Upper lobe of left lung (tissue), 4 donors: ENCODE measurements around the gene RABGGTB.
"Not testable (repeated sequence)": the region's sequence is repeated elsewhere in the genome, so short reads cannot be mapped to it uniquely, and the experiment has no call there.

Experiments used
- EP300 ChIP-seq, 4 donors: sonication (generic); formaldehyde crosslinking; IDR thresholded peaks; one replicate each; pipeline ENCODE4 v1.5.1; 2017; ENCODE audit warnings: antibody characterized with exemption in 4 of 4, control low read depth in 2 of 4
- POLR2A ChIP-seq, 4 donors: fragments of 450-650 bp; IDR thresholded peaks; one replicate each; pipeline ENCODE4 v1.5.1; 2016 to 2017; ENCODE audit warnings: antibody characterized with exemption in 4 of 4, mild to moderate bottlenecking in 2 of 4
- TF ChIP-seq, protein P1 (sequence below), 6 experiments: fragments of 450-650 bp in 4 of 6; fragments of 200-600 bp in 2 of 6; sonication (generic) in 2 of 6; IDR thresholded peaks; one replicate each; pipeline ENCODE4 v1.5.1; 2016 to 2019; ENCODE audit warnings: antibody characterized with exemption in 6 of 6

DNA sequence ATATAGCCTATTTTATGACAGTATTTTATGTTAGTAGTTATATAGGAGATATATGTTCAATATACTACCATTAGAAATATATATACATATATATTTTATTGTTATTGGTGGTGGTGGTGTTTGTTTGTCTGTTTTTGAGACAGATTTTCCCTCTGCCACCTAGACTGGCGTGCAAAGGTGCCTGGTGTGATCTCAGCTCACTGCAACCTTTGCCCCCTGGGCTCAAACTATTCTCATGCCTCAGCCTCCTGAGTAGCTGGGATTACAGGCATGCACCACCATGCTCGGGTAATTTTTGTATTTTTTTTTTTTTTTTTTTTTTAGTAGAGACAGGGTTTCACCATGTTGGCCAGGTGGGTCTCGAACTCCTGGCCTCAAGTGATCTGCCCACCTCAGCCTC, 24.1 kb downstream of the RABGGTB start:
- not testable (repeated sequence) for TF ChIP-seq POLR2A, EP300 (IDR thresholded peaks at IDR 0.05)
- TF ChIP-seq, protein P1, sequence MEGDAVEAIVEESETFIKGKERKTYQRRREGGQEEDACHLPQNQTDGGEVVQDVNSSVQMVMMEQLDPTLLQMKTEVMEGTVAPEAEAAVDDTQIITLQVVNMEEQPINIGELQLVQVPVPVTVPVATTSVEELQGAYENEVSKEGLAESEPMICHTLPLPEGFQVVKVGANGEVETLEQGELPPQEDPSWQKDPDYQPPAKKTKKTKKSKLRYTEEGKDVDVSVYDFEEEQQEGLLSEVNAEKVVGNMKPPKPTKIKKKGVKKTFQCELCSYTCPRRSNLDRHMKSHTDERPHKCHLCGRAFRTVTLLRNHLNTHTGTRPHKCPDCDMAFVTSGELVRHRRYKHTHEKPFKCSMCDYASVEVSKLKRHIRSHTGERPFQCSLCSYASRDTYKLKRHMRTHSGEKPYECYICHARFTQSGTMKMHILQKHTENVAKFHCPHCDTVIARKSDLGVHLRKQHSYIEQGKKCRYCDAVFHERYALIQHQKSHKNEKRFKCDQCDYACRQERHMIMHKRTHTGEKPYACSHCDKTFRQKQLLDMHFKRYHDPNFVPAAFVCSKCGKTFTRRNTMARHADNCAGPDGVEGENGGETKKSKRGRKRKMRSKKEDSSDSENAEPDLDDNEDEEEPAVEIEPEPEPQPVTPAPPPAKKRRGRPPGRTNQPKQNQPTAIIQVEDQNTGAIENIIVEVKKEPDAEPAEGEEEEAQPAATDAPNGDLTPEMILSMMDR (IDR thresholded peaks at IDR 0.05): not testable (repeated sequence)
